Transverse colon (tissue), 4 donors: ENCODE results near the gene WDHD1. TPM values are rescaled to one million over a fixed set of nuclear protein-coding genes. Genes with fewer than 3 reads are reported as not detected.

Experiments used
- DNase-seq: peaks from one replicate; pipeline ENCODE4 v3.0.0-alpha.2; 2019
- H3K27ac ChIP-seq, 4 donors: fragments of 200-600 bp; sonication (generic); 2 replicates each; pipeline ENCODE4 v1.5.1; 2016 to 2018; ENCODE audit warnings: inconsistent platforms in 4 of 4
- H3K27me3 ChIP-seq: fragments of 200-600 bp; sonication (generic); 2 replicates; pipeline ENCODE4 v1.5.1; 2017; ENCODE audit warnings: inconsistent platforms
- H3K36me3 ChIP-seq, 4 donors: fragments of 200-600 bp; sonication (generic); 2 replicates each; pipeline ENCODE4 v1.5.1; 2017 to 2019; ENCODE audit warnings: inconsistent platforms in 4 of 4
- H3K4me1 ChIP-seq, 4 donors: fragments of 200-600 bp; sonication (generic); 2 replicates each; pipeline ENCODE4 v1.5.1; 2017 to 2020; ENCODE audit warnings: inconsistent platforms in 4 of 4
- H3K4me3 ChIP-seq, 4 donors: fragments of 200-600 bp; sonication (generic); 1 replicate in 1 of 4; 2 replicates in 3 of 4; pipeline versions ENCODE4 v1.5.1 to v1.6.1; 2017 to 2019; ENCODE audit warnings: inconsistent platforms in 4 of 4
- H3K9me3 ChIP-seq, 2 donors: fragments of 200-600 bp; sonication (generic); 2 replicates each; pipeline ENCODE4 v1.5.1; 2017 to 2019; ENCODE audit warnings: inconsistent platforms in 2 of 2
- CTCF ChIP-seq, 5 experiments: fragments of 200-600 bp in 3 of 5; fragments of 450-650 bp in 2 of 5; sonication (generic) in 3 of 5; IDR thresholded peaks; 1 replicate in 2 of 5; 2 replicates in 3 of 5; pipeline ENCODE4 v1.5.1; 2016 to 2017; ENCODE audit warnings: antibody characterized with exemption in 5 of 5, inconsistent platforms in 3 of 5, mild to moderate bottlenecking in 2 of 5, moderate library complexity in 1 of 5
- EP300 ChIP-seq: sonication (generic); formaldehyde crosslinking; IDR thresholded peaks from one replicate; pipeline ENCODE4 v1.6.1; 2017; ENCODE audit warnings: antibody characterized with exemption, low read depth
- POLR2A ChIP-seq: fragments of 450-650 bp; IDR thresholded peaks from one replicate; pipeline ENCODE4 v1.6.1; 2016; ENCODE audit warnings: antibody characterized with exemption, mild to moderate bottlenecking, moderate library complexity
- POLR2AphosphoS5 ChIP-seq, 3 donors: sonication (generic); formaldehyde crosslinking; IDR thresholded peaks; one replicate each; pipeline ENCODE4 v1.6.1; 2016; ENCODE audit warnings: antibody characterized with exemption in 3 of 3
- WGBS, 2 donors: methylation state at CpG; one replicate each; pipeline ENCODE4 v1.1.5; 2018; ENCODE audit warnings: low coverage in 1 of 2; 5-methylcytosine and 5-hydroxymethylcytosine counted together
- in situ Hi-C, 4 donors: fragments of 200-750 bp; cut with MboI; loops; one replicate each; pipeline versions ENCODE4 v1.15.0 to v1.15.1; 2017; ENCODE audit warnings: low sequenced_read_pairs in 3 of 4, low pct_ligation_motif_present in 1 of 4, low pct_unique_long_range_greater_than_20kb in 1 of 4
- intact Hi-C: fragments of 100-400 bp; cut with DNase I; formaldehyde crosslinking; loops from one replicate; pipeline ENCODE4 v1.15.1; 2023; ENCODE audit warnings: low total_unique reads
- total RNA-seq, 4 donors: library from RNA; depleted of rRNA; stranded (reverse); fragments of >200 nt; gene quantifications; one replicate each; pipeline ENCODE4 v1.1.0, GENCODE V29; 2016

WDHD1 gene
- total RNA-seq, 4 donors from 2014 or later, result 0.20 to 1.2 (median 1.1) TPM; not detected in 1

- intact Hi-C loops (no loop called here), in situ Hi-C loops (no loop called here)
- DNase-seq, result no peak
- TF ChIP-seq EP300 (no peak), CTCF (IDR thresholded peaks at IDR 0.05) (no peak), POLR2A (no peak), POLR2AphosphoS5 (IDR thresholded peaks at IDR 0.05) (no peak)
- Histone ChIP-seq H3K27me3 (no peaks in the 10 kb centered on the region), H3K36me3 (no peaks in the 10 kb centered on the region), H3K9me3 (no peaks in the 10 kb centered on the region), H3K4me3 (no peak overlapping the region), H3K4me1 (no peaks in the 10 kb centered on the region), H3K27ac (no peak overlapping the region)
- WGBS, 2 donors, result 96 to 100% methylated on average over 2 of the region's 2 CpGs
Measured at GRCh38 chr14:55019968-55020554, 6.8 kb downstream of the WDHD1 start.

GRCh38 chr14:55015006-55015405 is 11.9 kb downstream of the WDHD1 start:
- no peak overlapping the region for H3K4me3 ChIP-seq
- TF ChIP-seq EP300 (no peak), POLR2A (no peak)
- H3K27ac ChIP-seq, result no peak overlapping the region
- no peaks in the 10 kb centered on the region for H3K36me3 ChIP-seq
- WGBS, 2 donors, result 87 to 100% methylated on average over 1 to 2 of the region's 2 CpGs
- no peaks in the 10 kb centered on the region for H3K4me1 ChIP-seq
- in situ Hi-C loops, result no loop called here
- no peak for DNase-seq
- no peaks in the 10 kb centered on the region for H3K27me3 ChIP-seq
- intact Hi-C loops, result no loop called here
- no peaks in the 10 kb centered on the region for H3K9me3 ChIP-seq

DNA sequence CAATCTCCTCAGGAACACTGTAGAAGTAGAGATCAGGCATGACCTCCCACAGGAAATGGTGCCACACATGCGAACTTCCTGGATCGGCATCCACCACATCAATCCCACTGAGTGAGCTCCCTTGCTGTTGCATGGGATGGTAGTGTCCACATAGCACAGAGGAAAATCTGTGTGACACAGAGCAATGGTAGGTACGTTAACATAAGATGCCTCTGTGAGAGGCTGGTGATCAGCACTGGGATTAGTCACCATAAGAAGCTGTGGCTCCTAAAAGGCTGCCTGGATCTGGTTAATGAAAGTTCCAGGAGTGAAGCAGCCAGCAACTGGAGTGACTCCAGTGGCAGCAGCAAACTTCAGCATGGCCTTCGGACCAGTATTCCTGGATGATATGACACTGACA is 21.8 kb downstream of the WDHD1 start:
- Histone ChIP-seq H3K27me3 (no peaks in the 10 kb centered on the region), H3K4me1 (no peaks in the 10 kb centered on the region), H3K9me3 (no peaks in the 10 kb centered on the region), H3K27ac (no peak overlapping the region), H3K36me3 (no peaks in the 10 kb centered on the region), H3K4me3 (no peak overlapping the region)
- DNase-seq, result no peak
- in situ Hi-C loops, result no loop called here
- no peak for TF ChIP-seq CTCF (IDR thresholded peaks at IDR 0.05)
- no peak for TF ChIP-seq EP300
- TF ChIP-seq POLR2AphosphoS5 (IDR thresholded peaks at IDR 0.05), result no peak
- intact Hi-C loops, result no loop called here
- 92% methylated on average over 4 of the region's 4 CpGs; no CpG with 5 or more reads in 1 of the 2 donors for WGBS, 2 donors

- no peak overlapping the region for H3K27ac ChIP-seq
- no peak for TF ChIP-seq CTCF (IDR thresholded peaks at IDR 0.05)
- no peak for TF ChIP-seq POLR2AphosphoS5 (IDR thresholded peaks at IDR 0.05)
- TF ChIP-seq EP300, result no peak
- TF ChIP-seq POLR2A, result no peak
- no peak for DNase-seq
- in situ Hi-C loops (no loop called here), intact Hi-C loops (no loop called here)
- H3K36me3 ChIP-seq, result no peaks in the 10 kb centered on the region
- H3K4me3 ChIP-seq, result no peak overlapping the region
- H3K9me3 ChIP-seq, result no peaks in the 10 kb centered on the region
- H3K27me3 ChIP-seq, result no peaks in the 10 kb centered on the region
- 87 to 90% methylated on average over 3 of the region's 3 CpGs for WGBS, 2 donors
- H3K4me1 ChIP-seq, result no peaks in the 10 kb centered on the region
Measured at GRCh38 chr14:55000381-55000780, 26.5 kb downstream of the WDHD1 start.

DNA sequence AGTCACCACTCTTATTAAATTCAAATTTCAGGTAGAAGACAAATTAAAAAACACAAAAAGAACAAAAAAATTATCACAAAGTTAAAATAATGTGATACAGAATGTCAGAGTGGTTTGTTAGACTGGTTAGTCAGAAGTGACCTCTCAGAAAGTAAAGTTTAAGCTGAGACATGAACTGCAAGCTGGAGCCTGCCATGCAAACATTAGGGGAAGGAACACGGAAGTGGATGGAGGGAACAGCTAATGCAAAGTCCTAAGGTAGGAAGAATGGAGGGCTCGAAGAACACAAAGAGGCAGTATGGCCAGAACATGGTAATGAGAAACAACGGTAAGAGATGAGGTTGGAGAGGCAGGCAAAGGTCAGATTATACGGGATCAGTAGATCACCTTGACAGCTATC is 41.7 kb downstream of the WDHD1 start:
- no peak overlapping the region for H3K27ac ChIP-seq

More for the DNA sequence above, 41.7 kb downstream of the WDHD1 start:
- intact Hi-C loops (no loop called here), in situ Hi-C loops (no loop called here)
- no peak for DNase-seq
- Histone ChIP-seq H3K27me3 (no peaks in the 10 kb centered on the region), H3K9me3 (no peaks in the 10 kb centered on the region), H3K4me1 (no peaks in the 10 kb centered on the region), H3K4me3 (no peak overlapping the region), H3K36me3 (no peaks in the 10 kb centered on the region)
- 87 to 98% methylated on average over 4 of the region's 4 CpGs for WGBS, 2 donors
- TF ChIP-seq POLR2AphosphoS5 (IDR thresholded peaks at IDR 0.05), result no peak
- no peak for TF ChIP-seq CTCF (IDR thresholded peaks at IDR 0.05)
- no peak for TF ChIP-seq POLR2A
- no peak for TF ChIP-seq EP300
